ENCODE measurements around the gene TOP2B.

The TOP2B gene

DNA sequence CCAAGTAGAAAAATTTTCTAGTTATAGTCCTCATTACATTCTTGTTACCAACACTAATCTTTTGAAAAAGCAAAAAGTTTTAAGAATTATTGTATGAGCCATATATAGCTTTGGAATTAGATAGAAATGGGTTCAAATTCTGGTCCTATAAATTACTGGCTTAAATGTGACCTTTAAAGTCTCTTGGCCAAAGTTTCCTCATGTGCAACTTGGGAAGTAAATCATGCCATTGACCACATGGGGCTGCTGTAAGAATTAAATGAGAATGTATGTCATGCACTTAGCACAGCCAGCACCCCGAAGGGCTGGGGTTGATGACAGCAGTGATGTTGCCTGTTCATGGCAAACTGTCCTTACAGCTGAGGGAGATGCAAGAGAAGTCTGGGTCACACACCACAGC is 108.3 kb downstream of the TOP2B start:
- no peak for DNase-seq (ENCODE audit: low read depth)

DNA sequence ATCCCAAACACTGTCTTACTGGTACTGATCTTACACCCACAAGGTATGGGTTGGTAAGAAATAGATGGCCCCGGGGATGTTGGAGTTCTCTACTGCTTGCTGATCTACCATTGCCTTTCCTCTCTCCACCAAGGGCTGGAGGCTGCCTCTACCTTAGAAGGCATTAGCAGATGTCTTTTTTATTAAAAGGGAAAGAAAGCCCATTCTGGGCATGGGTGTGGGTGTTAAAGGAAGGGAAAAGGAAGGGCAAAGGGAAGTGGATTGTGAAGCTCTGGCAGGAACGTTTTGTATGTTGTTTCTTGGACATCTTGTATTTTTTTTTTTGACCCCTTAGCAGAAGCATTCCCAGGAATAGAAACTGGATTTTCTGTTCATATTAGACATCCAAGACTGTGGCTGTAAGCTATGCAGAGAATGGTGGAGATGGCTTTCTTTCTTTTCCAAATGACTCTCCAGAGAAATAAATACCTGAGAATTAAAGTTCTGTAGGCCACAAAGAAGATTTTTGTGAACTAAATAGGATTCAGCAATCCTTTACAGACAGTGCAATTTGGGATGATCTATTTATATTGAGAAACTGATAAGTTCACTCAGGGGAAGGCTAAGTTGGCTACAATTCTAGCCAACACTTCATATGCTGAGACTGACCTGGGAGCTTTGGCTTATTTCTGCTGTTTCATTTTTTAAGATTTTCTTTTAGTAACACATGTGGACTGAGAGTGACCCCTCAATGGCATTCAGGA is 108.8 kb downstream of the TOP2B start:
- DNase-seq (ENCODE audit: low read depth), result no peak

DNA sequence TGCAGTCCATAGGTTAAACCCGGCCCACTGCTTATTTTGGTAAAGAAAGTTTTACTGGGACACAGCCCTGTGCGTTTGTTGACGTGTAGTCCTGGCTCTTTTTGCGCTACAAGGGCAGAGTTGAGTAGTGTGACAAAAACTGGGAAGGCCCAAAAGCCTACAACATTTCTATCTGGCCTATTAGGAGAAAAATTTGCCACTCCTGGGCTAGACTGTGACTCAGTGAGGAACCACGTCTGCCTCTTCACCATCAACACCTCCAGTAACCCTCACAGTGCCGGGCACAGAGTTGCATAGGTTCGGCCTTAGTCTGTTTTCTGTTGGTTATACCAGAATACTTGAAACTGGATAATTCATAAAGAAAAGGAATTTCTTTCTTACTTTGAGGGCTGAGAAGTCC is 110.3 kb downstream of the TOP2B start:
- DNase-seq (ENCODE audit: low read depth), result no peak

DNA sequence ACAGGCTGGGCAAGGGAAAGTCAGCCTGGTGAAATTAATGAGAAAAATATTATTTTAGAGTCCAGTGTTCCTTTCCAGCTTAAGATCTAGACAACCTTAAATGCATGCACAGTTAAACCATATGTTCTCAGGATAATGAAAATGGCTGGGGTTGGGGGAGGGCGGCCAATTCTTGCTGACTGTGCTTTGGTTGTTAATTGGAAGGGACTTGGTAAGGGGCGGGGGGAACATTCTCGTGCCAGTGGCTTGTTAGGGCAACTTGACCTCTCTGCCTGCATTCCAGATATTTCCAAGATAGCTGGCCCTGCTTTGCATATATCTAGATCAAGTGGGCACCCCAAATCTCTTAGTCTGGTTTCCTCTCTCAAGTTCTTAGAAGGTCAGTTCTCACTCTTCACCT is 112.5 kb downstream of the TOP2B start:
- no peak for DNase-seq (ENCODE audit: low read depth)

DNA sequence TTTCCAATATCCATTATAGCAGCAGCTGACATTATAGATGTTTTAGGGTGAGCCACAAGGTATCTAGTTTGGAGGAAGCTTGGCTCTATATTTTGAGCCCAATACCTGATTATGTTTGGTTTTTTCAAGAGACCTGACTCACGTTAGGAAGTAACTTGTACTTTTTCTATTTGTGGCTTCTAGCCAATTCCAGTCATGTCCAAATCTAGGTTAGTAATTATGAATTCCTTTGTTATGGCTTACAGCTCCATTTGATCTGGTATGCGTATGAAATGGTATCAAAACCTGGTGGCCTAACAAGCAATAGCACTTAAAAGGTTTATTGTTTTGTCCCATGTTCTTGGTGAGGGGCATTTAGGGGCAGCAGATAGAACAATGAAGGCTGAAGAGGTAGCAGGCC is 115.9 kb downstream of the TOP2B start:
- DNase-seq (ENCODE audit: low read depth), result no peak

DNA sequence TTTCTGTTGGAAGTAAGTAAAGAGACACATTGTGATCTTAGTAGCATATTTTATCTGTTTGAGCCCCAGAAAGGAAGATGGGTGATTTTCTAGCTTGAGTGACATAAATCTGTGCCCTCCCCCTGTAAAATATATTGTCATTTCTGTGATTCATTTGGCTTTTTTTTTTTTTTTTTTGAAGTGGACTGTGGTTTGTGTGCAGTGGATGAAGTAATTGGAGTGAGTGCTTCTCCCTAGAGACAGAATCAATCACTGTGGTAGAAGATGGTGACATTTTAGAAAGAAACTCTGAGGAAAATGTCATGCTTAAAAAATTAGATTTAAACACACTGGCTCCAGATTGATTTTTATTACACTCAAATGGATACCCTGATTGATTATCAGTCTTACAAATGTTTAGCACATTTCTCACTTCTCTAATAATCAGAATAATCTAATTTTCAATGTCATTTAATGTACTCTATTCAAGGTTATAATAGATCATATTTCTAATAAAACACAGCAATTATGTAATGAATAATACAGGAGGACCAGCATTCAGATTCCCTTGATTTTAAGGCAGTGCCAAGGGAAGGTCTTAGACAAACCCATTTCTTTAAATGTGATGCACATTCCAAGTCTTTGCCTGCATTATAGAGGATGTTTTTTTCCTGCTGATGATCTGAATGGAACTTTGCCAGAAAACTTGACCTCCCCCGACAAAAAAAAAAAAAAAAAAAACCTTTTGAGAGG is 116.6 kb downstream of the TOP2B start:
- no peak for DNase-seq (ENCODE audit: low read depth)
